CD4-positive, alpha-beta T cell treated with Interleukin-12 subunit alpha and Interleukin-12 subunit beta, for 1 hour (primary cell): ENCODE data around the gene GLIS2.
"Not testable (repeated sequence)": the region's sequence is repeated elsewhere in the genome, so short reads cannot be mapped to it uniquely, and the experiment has no call there.

Experiments used
- DNase-seq: peaks from one replicate; pipeline ENCODE4 v3.0.0-alpha.2; 2020

The GLIS2 gene

DNA sequence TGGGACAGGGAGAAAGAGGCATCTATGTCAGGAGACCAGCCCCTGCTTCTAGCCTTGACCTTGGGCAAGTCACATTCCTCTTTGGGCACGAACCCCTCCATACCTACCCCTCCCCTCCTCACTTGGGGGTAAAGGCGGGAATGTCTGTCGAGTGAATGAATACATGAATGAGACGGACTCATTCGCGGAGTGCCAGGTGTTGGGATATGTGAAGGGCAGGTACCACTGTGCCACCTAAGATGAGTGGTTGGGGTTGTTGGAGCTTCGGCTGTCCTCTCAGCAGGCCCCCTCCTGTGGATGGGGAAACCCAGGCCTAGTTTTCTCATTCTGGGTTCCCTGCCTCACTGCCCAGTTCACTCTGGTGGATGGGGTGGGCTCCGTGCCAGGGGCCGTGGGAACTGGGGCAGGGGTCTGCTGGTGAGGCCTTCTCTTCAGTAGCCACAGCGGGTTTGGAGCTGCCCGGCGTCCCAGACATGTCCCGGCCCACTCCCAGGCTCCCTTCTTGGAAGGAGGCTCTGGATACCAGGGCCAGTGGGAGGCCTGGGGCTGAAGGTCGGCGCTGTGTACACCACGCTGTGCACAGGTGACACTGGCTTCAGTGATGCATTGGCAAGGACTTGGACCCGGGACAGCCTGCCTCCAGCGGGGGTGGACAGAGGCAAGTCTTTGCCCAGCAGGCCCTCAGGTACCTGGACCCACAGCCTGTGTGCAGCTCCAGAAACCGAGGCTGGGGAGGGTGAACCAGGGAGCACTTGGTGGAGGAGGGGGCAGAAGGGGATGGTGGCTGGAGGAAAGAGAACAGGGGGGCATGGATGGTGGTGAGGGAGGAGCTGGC, 5.6 kb downstream of the GLIS2 start:
- no peak for DNase-seq

DNA sequence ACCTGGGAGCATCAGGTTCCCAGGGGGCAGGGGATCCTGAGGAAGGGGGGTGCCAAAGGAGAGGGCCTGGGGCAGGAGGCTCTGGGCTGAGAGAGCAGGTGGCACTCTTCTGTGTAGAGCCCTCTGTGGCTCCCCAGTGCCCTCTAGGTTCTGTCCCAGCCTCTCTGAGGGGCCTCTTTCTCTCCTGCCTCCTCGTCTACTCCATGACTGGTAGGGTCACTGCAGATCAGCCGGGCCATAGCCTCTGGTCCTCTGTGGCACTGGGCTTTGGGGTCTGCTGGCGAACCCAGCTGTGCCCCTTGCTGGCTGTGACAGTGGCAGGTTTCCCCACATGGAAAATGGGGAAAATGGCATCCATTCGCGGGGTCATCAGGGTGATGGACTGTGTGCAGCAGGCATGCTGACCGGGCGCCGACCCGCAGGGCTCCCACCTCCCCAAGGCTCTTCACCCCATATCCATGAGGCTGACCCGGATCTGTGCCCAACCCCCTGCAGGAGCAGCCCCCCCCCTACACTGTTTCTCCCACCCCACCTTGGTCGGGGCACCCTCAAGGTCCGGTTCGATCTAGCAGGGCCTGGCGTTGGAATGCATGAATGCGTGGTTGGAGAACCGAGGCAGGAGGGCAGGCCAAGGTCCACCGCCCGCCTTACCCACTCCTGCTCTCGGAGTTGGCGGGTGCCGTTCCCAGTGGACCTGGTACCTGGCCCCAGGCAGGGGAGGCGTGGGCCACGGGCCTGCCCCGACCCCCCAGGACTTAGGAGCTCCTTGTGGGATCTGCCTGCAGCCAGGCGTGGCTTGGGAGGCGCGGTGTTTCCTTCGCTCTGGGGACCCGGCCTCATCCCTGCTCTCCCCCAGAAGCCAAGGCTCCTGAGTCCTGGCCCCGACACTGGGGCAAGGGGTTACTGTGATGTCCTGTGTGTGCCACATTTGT, 6.5 kb downstream of the GLIS2 start:
- no peak for DNase-seq

DNA sequence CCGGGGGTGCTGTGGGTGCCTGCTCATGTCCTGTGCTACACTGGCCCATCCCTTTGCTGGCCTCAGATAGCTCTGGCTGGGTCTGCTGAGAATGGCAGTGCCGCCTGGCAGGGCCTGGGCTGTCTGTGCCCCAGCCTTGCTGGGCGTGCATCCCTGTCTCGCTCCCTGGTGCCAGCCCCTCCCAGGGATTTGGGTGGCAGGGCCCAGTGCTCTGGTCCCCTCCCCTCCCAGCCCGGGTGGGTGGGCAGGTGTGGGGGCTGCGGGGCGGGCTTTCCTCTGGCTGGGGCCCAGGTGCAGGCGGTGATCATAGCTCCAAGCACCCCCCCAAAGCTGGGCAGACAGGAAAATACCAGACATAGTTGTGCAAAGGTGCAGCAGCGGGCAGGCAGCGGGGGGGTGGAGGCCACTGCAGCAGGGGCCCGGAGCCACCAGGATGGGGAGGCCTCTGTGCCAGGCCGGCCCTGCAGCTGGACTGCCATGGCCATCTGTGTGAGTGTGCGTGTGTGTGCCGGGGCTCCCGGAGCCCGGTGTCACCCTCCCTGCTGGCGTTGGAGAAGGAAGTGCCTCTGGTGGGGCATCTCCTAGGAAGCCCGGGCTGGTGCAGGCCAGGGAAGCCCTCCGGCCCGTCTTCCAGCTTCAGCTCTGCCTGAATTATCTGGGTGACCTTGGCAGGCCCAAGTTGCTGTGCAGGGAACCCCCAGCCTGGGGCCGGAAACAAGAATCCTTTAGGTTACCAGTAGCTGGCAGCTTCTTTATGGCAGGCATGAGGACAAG, 7.4 kb downstream of the GLIS2 start:
- no peak for DNase-seq

DNA sequence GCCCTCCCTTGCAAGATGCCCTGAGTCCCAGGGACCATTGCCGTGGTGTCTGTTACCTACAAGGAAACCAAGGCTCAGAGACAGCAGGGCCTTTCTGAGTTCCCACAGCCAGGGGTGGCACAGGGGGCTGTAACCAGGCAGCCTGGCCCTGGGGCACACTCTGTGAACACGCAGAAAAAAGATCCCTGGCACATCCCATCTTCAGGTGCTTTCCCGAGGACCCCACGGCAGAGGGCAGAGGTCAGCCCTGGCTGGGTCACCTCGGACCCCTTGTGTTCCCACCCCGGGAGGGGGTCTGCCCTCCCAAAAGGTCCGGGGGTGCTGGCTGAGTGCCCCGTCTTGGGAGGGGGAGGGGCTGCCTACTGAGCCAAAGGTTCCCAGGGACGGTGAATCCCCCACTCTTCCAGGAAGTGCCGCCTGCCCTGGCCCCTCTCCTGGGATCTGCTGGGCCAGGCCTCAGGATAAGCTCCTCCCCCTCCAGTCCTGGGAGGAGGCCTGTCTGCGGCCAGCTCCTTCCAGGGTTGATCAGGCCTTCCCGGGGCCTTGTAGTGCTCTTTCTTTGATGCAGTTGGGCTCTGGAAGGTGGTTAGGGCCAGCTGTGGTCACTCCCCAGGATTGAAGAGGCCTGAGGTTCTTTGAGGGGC, 8.1 kb downstream of the GLIS2 start:
- no peak for DNase-seq

DNA sequence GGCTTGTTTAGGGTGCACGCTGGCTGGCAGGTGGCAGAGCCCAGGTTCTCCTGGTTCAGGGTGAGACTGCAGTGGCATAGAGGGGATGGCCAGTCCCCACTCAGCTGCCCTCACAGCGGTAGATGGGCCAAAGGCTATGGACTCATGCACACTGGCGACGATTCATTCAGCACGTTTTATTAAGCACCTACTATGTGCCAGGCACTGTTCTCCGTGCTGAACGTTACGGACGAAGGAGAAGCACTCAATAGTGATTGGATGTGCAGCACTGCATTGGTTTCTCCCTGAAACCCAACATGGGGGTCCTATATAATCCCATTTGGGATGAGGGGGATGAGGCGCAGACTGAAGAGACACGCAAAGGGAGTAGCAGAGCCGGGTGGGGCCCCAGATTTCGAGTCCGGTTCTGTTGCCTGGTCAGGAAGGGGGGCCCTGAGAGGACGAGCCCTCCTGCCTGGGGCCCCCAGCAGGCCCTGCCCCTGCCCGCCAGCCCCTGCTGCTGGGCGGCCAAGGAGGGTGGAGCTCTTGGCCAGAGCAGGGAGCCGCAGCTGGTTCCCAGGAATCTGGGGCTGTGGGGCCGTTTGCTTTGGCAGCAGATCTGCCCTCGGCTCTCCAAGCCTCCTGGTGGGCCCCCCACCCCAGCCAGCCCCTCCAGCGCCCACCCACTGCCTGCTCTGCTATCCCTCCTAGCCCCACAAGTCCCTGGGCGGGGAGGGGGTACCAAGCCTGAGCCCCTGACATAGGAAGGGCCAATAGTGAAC, 8.8 kb downstream of the GLIS2 start:
- DNase-seq = no peak

DNA sequence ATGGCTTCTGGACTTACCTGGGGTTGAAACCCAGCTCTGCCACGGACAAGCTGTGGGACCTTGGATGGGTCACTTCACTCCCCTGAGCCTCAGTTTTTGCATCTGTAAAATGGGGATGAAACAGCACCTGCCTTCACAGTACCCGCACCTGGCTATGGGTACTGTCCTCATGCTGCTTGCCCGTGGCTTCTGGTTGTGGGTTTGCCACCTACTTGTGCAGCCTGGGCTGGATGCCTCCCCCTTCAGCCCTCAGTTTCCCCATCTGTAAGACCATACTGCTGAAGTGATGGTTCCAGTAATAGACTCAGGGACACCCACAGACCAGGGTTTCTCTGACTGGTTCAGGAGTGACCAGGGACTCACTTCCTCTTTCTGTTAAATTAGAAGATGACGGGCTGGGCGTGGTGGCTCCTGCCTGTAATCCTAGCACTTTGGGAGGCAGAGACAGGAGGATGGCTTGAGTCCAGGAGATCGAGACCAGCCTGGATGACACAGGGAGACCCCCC, 9.4 kb downstream of the GLIS2 start:
- DNase-seq = no peak

DNA sequence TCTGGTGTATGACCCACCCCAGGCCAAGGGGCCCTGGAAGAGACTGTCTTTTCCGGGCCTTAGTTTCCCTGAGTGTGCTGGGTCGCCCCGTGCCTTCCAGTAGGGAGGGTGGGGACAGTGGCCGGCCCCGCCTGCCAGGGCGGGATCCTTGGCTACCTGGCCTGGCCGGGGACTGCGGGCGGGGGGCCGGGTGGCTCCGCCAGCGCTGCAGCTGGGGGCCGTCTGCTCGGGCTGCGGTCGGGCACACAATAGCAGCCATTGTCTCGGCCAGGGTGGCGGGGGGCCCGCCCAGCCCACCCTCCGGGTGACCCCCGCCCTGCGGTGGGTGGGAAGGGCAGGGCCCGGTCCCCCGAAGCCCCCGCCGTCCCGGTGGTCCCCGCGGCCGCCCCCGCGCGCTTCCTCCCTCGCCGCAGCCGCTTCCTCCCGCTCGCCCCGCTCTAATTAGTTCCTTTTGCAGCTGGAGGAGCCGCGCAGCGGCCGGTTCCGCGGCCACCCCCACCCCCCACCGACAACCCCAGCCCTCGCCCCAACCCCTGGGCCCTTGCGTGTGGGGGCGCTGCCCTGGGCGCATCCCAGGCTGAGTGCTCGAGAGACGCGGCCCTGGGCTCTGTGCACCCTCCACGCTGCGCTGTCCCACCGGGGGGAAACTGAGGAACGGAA, 11.6 kb downstream of the GLIS2 start:
- no peak for DNase-seq

DNA sequence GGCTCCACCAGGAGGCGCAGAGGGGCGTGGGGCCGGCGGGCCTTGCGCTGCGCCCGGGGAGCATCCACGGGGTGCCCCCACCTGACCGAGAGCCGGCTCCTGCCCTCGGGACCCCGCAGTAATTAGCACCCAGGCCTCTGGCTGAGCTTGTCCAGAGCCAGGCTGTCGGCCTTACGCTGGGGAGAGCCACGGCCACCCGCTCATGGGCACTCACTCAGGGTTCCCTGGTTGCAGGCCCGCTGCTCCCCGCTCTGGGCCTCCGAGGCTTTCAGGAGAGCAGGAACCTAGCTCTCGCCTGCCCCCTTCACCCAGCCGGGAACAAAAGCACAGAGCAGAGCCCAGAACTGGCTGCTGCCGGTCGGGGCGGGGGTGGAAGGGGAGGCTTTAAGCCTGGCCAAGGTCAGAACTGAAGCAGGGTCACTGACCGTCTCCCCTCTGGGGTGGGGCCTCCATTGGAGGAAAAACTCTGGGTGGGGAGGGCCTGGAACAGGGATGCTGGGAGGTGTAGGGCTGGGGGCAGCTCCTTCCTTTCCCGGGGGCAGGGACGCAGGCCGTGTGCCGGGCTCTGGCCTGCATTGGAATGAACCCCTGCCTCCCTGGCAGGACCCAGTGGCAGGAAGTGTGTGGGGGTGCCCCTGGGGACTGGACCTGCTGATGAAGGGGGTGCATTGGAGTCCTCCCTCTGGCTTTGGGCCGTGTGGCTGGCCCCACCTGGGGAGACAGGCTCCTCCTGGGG, 12.3 kb downstream of the GLIS2 start:
- peak; percentile 58 for DNase-seq

DNA sequence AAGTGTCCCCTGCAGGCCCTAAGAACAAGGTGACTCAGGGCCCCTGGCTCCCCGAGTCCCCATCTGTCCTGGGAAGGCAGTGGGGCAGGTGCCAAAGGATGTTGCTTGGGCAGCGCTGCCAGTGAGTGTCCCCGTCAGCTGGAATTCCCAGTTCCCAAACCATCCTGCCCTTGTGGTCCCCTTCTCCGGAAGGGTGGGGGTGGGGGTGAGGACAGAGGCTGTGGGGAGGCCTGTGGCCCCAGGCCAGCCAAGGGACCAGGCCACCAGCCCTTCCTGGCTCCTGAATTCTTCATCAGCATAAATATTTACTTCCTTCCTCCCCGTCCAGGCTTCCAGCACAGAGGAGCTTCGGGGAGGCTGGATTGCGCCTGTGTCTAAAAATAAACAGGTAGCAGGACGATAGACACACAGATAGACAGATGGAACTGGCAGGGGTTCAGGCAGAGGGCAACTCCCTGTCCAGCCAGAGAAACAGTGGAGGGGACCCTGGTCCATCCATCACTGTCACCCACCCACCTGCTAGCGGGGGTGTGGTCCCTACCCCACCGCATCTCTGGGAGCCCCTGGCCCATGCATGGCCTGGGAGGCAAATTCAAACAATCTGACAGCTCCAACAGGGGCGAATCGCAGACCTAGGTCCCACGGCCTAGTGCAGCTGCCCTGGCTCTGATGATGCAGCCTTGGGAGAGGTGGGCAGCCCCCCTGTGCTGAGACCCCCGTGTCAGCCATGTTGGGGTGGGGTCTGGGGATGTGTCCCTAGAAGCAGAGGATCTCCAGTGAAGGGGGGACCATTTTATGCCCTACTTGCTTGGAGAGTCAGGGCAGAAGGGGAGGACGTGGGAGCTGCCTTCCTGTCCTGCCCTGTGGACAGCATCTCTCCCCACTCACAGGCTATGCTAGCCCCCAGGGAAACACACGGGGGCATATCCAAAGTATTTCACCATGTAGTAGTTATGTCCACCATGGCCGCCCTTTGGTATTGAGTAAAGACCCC, 13.2 kb downstream of the GLIS2 start:
- no peak for DNase-seq

DNA sequence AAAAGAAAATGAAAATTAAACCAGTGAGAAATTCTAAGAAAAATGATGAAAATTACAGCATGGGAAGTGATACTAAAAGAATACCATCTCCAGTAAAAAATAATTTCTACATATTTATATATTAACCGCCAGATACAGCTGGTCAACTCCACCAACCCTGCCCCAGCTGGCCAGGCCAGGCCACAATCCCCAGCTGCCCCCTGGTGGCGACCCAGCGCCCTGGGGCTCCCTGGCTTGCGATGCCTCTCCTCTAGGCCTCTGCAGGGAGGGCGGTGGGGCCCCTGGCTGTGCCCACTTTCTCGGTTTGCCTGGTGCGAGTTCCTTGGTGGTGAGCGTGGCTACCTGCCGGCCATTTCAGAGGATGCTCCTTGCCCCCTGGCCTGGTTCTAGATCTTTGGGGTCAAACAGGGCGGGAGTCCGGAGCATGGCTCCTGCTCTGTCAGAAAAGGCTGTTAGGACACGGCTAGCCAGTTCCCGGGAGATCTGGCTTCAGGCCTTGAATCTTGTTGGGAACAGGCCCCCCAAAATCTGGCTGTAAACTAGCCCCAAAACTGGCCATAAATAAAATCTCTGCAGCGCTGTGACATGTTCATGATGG, 14.5 kb downstream of the GLIS2 start:
- DNase-seq = peak; percentile 75

DNA sequence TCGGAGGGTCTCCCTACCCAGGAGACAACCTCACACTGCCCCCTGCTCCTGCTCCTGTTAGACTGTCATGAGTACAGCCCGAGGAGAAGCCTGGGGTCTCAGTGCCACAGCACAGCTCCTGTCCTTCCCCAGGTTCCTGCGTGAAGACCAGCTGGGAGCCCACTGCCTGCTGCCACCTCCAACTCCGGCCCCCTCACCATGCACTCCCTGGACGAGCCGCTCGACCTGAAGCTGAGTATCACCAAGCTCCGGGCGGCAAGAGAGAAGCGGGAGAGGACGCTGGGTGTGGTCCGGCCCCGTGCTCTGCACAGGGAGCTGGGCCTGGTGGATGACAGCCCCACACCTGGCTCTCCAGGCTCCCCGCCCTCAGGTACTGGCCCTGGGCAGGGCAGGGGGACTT, 16.2 kb downstream of the GLIS2 start:
- DNase-seq = no peak

DNA sequence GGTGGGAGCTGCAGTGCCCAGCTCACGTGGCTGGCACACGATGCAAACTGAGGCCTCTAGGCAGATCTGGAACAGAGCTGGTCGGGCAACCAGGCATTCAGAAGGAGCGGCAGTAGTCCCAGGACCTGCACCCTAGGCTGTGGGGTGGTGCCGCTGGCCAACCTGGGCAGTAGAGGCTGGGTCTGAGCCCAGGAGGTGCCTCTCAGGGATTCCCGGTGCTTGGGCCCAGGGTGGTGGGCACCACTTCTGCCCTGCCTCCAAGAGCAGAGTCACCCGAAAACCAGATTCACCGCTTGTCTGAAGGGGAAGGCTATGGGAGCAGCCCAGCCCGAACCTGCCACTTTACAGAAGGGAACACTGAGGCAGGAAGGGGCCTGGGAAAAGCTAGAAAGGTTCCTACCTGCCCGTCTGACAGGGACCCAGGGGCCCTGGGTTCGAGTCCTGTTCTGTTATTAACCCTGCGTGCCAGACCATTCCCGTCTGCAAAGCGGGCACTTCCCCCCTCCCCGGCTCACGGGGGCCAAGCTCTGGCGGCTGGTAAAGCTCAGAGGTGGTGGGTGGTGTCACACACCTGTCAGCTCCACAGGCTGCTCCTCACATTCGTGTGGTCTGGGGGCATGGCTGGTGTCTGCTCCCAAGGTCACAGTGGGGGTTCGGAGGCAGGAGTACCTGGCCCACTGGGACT, 16.9 kb downstream of the GLIS2 start:
- no peak for DNase-seq

DNA sequence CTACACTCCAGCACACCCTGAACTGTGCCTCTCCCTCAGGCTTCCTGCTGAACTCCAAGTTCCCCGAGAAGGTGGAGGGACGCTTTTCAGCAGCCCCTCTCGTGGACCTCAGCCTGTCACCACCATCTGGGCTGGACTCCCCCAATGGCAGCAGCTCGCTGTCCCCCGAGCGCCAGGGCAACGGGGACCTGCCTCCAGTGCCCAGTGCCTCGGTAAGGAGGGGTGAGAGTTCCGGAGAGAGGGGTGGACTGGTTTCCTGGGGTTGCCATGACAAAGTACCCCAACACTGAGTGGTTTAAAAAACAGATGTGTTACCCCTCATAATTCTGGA, 17.4 kb downstream of the GLIS2 start:
- no peak for DNase-seq

DNA sequence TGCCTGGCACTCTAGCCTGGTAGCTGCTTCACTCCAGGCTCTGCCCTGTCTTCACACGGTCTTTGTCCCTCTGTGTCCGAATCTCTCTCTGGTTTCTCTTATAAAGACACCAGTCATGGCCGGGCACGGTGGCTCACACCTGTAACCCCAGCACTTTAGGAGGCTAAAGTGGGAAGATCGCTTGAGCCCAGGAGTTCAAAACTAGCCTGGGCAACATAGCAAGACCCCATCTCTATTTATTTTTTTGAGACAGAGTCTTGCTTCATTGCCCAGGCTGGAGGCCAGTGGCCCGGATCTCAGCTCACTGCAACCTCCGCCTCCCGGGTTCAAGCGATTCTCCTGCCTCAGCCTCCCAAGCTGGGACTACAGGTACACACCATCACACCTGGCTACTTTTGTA, 17.8 kb downstream of the GLIS2 start:
- not testable (repeated sequence) for DNase-seq

DNA sequence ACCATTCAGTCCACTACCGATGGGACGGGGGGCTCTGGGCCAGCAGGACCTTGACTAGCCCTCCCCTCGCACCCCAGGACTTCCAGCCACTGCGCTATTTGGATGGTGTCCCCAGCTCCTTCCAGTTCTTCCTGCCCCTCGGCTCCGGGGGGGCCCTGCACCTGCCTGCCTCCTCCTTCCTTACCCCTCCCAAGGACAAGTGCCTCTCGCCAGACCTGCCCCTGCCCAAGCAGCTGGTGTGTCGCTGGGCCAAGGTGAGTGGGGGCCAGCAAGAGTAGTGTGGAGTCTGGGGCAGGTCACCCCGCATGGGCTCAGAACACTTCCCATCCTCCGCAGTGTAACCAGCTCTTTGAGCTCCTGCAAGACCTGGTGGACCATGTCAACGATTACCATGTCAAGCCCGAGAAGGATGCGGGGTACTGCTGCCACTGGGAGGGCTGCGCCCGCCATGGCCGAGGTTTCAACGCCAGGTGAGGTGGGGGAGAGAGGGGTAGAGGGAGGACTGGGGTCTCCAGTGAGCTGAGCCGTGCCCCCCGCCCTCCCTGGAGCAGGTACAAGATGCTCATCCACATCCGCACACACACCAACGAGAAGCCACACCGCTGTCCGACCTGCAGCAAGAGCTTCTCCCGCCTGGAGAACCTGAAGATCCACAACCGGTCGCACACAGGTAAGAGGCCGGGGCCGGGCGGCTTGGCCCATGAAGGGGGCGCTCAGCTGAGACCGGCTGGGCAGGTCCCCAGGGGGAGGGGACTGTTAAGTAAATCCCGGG, 19.0 kb downstream of the GLIS2 start:
- DNase-seq = no peak

DNA sequence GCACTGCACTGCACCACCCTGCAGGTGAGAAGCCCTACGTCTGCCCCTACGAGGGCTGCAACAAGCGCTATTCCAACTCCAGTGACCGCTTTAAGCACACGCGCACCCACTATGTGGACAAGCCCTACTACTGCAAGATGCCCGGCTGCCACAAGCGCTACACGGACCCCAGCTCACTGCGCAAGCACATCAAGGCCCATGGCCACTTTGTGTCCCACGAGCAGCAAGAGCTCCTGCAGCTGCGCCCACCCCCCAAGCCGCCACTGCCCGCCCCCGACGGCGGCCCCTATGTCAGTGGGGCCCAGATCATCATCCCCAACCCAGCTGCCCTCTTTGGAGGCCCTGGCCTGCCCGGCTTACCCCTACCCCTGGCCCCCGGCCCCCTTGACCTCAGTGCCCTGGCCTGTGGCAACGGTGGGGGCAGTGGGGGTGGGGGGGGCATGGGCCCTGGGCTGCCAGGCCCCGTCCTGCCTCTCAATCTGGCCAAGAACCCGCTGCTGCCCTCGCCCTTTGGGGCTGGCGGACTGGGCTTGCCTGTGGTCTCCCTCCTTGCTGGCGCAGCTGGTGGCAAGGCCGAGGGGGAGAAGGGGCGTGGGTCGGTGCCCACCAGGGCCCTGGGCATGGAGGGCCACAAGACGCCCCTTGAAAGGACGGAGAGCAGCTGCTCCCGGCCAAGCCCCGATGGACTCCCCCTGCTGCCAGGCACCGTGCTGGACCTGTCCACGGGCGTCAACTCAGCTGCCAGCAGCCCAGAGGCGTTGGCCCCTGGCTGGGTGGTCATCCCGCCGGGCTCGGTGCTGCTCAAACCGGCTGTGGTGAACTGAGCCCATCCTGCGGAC, 21.1 kb downstream of the GLIS2 start:
- DNase-seq = no peak
